Hepatocyte (in vitro differentiated cells): ENCODE measurements around the gene TGFBI.

Source experiments
- EZH2 ChIP-seq: fragments of 200-600 bp; sonication (generic); IDR thresholded peaks from 2 replicates; pipeline ENCODE4 v1.6.1; 2016; ENCODE audit warnings: antibody characterized with exemption, mild to moderate bottlenecking, borderline replicate concordance
- TF ChIP-seq, protein P1 (sequence below): fragments of 200-600 bp; sonication (generic); IDR thresholded peaks from 2 replicates; pipeline ENCODE4 v1.5.1; 2016; ENCODE audit warnings: antibody characterized with exemption, mild to moderate bottlenecking; ENCODE audit not compliant: poor library complexity

DNA sequence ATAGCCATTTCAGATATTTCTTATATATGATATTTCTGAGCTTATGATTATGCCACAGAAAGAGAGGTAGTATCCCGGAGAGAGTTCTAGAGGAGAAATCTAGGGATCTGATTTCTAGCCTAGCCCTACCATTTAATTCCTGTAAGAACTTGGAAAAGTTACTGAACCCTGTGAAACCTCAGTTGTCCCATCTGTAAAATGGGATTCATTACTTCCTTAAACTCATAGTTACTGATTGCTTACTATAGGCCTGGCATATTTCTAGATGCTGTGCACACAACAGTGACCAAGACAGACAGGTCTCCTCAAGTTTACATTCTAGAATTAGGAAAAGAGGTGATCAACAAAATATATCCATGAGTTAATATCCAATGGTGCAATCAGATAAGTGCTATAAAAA is 73.1 kb downstream of the TGFBI start:
- TF ChIP-seq, protein P1, sequence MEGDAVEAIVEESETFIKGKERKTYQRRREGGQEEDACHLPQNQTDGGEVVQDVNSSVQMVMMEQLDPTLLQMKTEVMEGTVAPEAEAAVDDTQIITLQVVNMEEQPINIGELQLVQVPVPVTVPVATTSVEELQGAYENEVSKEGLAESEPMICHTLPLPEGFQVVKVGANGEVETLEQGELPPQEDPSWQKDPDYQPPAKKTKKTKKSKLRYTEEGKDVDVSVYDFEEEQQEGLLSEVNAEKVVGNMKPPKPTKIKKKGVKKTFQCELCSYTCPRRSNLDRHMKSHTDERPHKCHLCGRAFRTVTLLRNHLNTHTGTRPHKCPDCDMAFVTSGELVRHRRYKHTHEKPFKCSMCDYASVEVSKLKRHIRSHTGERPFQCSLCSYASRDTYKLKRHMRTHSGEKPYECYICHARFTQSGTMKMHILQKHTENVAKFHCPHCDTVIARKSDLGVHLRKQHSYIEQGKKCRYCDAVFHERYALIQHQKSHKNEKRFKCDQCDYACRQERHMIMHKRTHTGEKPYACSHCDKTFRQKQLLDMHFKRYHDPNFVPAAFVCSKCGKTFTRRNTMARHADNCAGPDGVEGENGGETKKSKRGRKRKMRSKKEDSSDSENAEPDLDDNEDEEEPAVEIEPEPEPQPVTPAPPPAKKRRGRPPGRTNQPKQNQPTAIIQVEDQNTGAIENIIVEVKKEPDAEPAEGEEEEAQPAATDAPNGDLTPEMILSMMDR = no peak
- no peak for TF ChIP-seq EZH2
